Mammary epithelial cell (primary cell): ENCODE results near the gene ZNF660.

Experiments used
- CTCF ChIP-seq, 2 donors: IDR thresholded peaks in 1 of 2; conservative IDR thresholded peaks in 1 of 2; 2 replicates each; pipeline ENCODE4 v1.5.1; 2011 to 2012; ENCODE audit warnings: inconsistent platforms in 2 of 2, low read length in 2 of 2, mild to moderate bottlenecking in 2 of 2, control low read depth in 1 of 2, low read depth in 1 of 2; ENCODE audit not compliant: insufficient read depth in 1 of 2; ENCODE audit errors: extremely low read depth in 1 of 2
- EZH2 ChIP-seq: IDR thresholded peaks from 2 replicates; pipeline ENCODE4 v1.6.1; 2012; ENCODE audit warnings: low read length, inconsistent platforms, borderline replicate concordance

DNA sequence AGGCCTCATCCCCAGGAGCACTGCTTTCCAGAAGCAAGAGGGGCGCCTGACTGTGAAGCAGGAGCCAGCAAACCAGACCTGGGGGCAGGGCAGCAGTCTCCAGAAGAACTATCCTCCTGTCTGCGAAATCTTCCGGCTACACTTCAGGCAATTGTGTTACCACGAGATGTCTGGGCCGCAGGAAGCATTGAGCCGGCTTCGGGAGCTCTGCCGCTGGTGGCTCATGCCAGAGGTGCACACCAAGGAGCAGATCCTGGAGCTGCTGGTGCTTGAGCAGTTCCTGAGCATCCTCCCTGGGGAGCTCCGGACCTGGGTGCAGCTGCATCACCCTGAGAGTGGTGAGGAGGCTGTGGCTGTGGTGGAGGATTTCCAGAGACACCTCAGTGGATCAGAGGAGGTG, 27.7 kb upstream of the ZNF660 start:
- TF ChIP-seq CTCF (conservative IDR thresholded peaks at IDR 0.05 in 1 of 2, IDR thresholded peaks at IDR 0.05 in 1 of 2; ENCODE audit: extremely low read depth in 1 of 2, insufficient read depth in 1 of 2, low read depth in 1 of 2, low read length in 2 of 2) (no peak), EZH2 (no peak)
